ENCODE results near the gene SERINC2. TPM values are rescaled to one million over a fixed set of nuclear protein-coding genes. Genes with fewer than 3 reads are reported as not detected.

The SERINC2 gene
- total RNA-seq, 1 donor from 2014 or later = 32.3 TPM

- no peak for TF ChIP-seq CTCF (IDR thresholded peaks at IDR 0.05)
- ATAC-seq (no peak), DNase-seq (no peak)
- intact Hi-C loops (cut with DNase I) = no loop called here
- no peaks in the 10 kb centered on the region for H3K9me3 ChIP-seq
- H3K27me3 ChIP-seq (ENCODE audit: low read depth) = no peaks in the 10 kb centered on the region
- no peaks in the 10 kb centered on the region for H3K4me1 ChIP-seq
- no peaks in the 10 kb centered on the region for H3K36me3 ChIP-seq
- no peak overlapping the region for H3K27ac ChIP-seq
- no peak overlapping the region for H3K4me3 ChIP-seq
Observed at GRCh38 chr1:31437433-31438037, 24.5 kb downstream of the SERINC2 start.

GRCh38 chr1:31439276-31439675 lies 26.3 kb downstream of the SERINC2 start:
- Histone ChIP-seq H3K27ac (no peak overlapping the region), H3K36me3 (no peaks in the 10 kb centered on the region), H3K4me3 (no peak overlapping the region), H3K9me3 (no peaks in the 10 kb centered on the region), H3K4me1 (no peaks in the 10 kb centered on the region), H3K27me3 (ENCODE audit: low read depth) (no peaks in the 10 kb centered on the region)
- intact Hi-C loops (cut with DNase I) = no loop called here
- ATAC-seq = no peak
- no peak for DNase-seq
- no peak for TF ChIP-seq CTCF (IDR thresholded peaks at IDR 0.05)

- no peak for ATAC-seq
Observed at GRCh38 chr1:31441073-31441472, 28.1 kb downstream of the SERINC2 start.

GRCh38 chr1:31441558-31441957 lies 28.5 kb downstream of the SERINC2 start:
- intact Hi-C loops (cut with DNase I) = no loop called here
- H3K27me3 ChIP-seq (ENCODE audit: low read depth) = no peaks in the 10 kb centered on the region
- no peak overlapping the region for H3K27ac ChIP-seq
- H3K4me1 ChIP-seq = no peaks in the 10 kb centered on the region
- ATAC-seq = no peak
- no peak for DNase-seq
- H3K4me3 ChIP-seq = no peak overlapping the region
- H3K9me3 ChIP-seq = no peaks in the 10 kb centered on the region
- TF ChIP-seq CTCF (IDR thresholded peaks at IDR 0.05) = no peak
- no peaks in the 10 kb centered on the region for H3K36me3 ChIP-seq

More at GRCh38 chr1:31441073-31441472, 28.1 kb downstream of the SERINC2 start:
- Histone ChIP-seq H3K4me3 (no peak overlapping the region), H3K27me3 (ENCODE audit: low read depth) (no peaks in the 10 kb centered on the region), H3K36me3 (no peaks in the 10 kb centered on the region), H3K27ac (no peak overlapping the region), H3K4me1 (no peaks in the 10 kb centered on the region), H3K9me3 (no peaks in the 10 kb centered on the region)
- DNase-seq = no peak
- no peak for TF ChIP-seq CTCF (IDR thresholded peaks at IDR 0.05)
- intact Hi-C loops (cut with DNase I) = no loop called here

GRCh38 chr1:31441970-31442647 lies 29.1 kb downstream of the SERINC2 start:
- TF ChIP-seq CTCF (IDR thresholded peaks at IDR 0.05) = no peak
- Histone ChIP-seq H3K36me3 (no peaks in the 10 kb centered on the region), H3K27ac (no peak overlapping the region), H3K27me3 (ENCODE audit: low read depth) (no peaks in the 10 kb centered on the region), H3K4me3 (no peak overlapping the region), H3K4me1 (no peaks in the 10 kb centered on the region), H3K9me3 (no peaks in the 10 kb centered on the region)
- intact Hi-C loops (cut with DNase I) = no loop called here
- DNase-seq = no peak
- no peak for ATAC-seq

All from lower lobe of right lung (tissue), 2 donors.